Glomerular endothelial cell (primary cell): ENCODE results near the gene INPP5A. TPM values are rescaled to one million over a fixed set of nuclear protein-coding genes. Genes with fewer than 3 reads are reported as not detected.
"Not testable (repeated sequence)": the region's sequence is repeated elsewhere in the genome, so short reads cannot be mapped to it uniquely, and the experiment has no call there.

Experiments
- DNase-seq: peaks from one replicate; pipeline ENCODE4 v3.0.0-alpha.2; 2011; ENCODE audit warnings: low read depth, low spot score; ENCODE audit errors: extremely low read depth
- total RNA-seq: library from RNA; depleted of rRNA; stranded (reverse); fragments of >200 nt; gene quantifications from 2 replicates; pipeline ENCODE4 v1.2.3, GENCODE V29; 2015

The INPP5A gene
- total RNA-seq, 1 donor from 2014 or later, result 43.9 TPM

DNA sequence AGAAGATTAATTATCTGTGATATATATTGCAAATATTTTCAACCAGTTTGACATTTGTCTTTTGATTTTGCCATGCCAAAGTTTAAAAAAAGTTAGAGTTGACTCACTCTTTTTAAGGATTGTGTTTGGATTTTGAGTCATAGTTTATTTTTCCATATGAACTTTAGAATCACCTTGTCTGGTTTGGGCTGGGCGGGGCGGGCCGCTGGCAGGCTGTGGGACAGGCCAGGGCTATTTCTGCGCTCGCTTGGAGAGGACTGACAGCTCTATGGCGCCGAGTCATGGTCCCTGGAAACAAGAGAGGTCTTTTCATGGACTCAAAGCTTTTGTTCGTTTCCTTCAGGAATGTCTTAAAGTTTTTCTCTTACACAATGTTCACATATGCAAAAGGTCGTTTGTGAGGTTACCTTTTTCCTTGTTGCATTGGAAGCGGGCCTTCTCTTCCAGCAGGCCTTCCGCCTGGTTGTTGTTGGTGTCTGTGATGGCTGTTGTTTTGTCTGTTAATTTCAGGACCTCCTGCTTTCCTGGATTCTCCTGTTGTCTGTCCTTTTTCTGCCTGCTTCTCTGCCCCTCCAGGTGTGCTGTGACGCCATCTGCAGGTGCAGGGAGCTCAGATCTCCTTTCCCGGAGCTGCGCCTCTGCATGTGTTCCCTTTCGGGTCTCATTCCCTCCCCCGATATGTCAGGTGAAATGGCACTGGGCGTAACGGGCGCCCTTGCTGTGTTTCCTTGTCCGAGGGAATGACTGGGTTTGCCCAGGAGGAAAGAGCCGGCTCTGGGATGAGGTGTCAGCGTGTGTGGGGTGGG is 53.8 kb downstream of the INPP5A start:
- DNase-seq, result no peak

DNA sequence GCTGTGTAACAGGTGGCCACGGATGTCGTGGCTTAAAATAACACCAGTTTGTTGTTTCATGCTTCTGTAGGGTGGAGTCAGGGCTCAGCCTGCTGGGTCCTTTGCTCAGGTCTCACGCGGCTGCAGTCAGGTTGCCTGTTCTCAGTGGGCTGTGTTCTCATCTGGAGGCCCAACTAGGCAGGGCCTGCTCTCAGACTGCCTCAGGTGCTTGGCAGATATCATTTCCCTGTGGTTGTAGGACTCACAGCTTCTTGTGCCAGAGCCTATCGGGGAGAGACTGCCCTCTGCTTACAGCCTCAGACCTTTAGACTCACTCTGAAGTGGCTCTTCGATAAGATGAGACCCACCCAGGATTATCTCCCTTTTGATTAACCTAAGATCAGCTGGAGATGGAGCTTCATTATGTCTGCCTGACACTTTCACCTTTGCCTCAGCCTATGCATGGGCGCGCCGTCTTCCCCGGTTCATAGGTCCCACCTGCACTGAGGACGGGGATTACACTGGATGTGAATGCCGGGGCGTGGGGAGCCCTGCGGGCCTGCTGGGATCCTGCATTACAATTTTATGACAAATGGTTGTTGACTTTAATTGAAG is 55.3 kb downstream of the INPP5A start:
- DNase-seq, result no peak

DNA sequence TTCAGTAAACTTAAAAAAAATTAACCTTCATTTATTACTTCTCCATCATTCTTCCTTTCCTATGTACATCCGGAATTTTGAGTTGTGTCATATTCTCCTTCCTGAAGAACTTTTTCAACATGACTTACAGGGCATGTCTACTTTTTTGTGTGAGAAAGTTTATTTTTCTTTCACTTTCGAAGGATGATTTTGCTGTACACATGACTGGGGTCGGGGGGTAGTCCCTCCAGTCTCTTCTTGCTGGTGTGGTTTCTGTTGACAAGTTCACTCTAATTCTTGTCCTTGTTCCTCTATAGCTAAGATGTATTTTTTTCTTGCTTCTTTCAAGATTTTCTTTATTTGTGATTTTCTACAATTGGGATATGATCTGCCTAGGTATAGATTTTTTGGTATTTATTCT is 55.8 kb downstream of the INPP5A start:
- DNase-seq, result no peak

DNA sequence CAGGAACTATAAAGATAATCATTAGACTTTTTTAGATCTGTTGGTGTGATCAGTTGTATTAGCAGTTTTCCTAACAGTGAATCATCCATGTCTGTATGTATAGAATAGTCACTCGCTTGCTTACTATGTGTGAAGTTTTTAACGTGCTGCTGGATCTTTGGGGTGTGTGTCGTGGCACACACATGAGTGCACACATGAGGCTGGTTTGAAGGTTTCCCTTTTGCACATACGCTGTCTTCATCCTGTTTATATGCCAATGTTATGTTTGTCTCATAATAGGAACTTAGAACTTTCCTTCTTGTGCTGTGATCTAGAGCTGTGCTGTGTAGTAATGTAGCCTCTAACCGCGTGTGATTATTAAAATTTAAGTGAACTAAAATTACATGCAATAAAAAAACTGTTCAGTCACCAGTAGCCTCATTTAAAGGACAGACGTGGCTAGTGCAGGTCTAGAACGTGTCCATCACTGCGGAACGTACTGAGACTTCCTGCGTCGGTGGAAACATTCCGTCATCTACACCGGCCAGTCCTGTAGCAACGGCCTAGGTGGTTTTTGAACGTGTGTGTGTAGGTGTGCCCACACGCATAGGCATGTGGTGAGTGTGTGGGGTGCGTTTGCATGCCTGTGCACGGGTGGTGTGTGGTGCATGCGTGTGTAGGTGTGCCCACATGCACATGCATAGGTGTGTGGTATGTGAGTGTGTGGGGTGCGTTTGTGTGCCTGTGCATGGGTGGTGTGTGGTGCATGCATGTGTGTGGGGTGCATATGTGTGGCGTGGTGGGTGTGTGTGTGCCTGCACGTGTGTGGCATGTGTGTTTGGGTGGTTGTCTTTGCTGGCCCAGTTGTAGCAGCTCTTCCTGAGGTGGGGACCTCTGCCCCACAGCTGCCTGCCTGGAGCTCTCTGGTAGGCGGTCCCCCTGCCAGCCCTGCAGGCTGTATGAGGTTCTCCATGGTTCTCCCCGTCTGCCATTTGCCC is 56.6 kb downstream of the INPP5A start:
- no peak for DNase-seq

DNA sequence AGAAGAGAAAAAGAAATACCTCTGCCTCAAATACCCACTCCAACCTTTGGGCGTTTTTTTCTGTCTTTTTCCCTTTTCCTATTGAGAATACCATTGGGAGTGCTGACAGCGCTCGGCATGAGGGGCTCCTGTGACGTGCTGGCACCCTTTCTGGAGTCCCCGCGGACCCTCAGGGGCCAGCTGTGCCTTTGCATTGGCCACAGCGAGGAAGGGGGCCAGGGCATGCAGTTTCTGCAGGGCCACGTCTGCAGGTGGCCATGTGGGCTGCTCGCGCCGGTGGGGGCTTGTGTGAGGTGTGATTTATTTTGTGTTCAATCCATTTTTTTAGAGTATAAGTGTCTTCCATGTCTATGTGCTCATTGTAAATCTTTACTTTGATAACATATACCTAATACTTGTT is 57.4 kb downstream of the INPP5A start:
- DNase-seq, result no peak

DNA sequence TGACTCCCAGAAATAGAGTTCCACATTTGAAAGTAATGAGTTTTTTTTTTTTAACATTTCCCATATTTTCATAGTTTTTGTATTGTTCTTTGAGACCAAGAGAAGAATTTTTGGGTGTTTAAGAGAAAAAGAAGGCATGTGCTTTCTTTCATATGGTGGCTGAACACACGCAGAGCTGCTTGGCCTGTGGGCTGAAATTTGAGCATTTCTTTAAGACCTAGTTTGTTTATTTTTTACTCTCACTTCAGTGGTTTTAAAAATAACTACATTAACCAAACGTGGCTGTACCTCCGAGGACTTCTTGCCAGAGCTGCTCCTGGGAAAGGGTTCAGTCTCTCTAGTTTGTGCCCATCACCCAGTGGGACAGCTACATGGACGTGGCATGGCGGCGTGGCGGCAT is 58.3 kb downstream of the INPP5A start:
- no peak for DNase-seq

DNA sequence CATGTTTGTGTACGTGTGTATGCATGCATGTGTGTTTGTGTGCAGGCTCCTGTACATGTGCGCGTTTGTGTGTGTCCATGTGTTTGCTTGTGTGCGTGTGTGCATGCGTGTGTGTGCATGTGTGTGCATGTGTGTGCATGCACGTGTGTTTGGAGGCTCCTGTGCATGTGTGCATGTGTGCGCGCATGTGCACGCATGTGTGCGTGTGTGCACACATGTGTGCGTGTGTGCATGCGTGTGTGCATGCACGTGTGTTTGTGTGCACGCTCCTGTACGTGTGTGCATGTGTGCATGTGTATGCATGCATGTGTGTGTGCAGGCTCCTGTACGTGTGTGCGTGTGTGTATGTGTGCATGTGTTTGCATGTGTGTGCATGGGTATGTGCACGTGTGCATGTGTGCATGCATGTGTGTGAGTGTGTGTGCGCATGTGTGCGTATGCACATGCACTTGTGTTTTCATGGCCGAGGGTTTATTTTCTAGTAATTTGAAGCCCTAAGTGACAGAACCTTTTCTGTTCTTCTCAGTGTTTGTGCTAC is 59.2 kb downstream of the INPP5A start:
- no peak for DNase-seq

DNA sequence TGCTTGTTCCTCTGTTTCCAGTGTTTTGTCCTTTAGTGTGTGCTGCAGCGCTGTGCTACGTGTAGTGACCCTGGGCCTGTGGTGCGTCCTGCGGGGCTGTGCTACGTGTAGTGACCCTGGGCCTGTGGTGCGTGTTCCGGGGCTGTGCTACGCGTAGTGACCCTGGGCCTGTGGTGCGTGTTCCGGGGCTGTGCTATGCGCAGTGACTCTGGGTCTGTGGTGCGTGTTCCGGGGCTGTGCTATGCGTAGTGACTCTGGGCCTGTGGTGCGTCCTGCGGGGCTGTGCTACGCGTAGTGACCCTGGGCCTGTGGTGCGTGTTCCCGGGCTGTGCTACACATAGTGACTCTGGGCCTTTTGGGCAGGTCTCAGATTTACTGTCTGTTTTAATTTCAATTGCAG is 60.1 kb downstream of the INPP5A start:
- DNase-seq, result no peak

DNA sequence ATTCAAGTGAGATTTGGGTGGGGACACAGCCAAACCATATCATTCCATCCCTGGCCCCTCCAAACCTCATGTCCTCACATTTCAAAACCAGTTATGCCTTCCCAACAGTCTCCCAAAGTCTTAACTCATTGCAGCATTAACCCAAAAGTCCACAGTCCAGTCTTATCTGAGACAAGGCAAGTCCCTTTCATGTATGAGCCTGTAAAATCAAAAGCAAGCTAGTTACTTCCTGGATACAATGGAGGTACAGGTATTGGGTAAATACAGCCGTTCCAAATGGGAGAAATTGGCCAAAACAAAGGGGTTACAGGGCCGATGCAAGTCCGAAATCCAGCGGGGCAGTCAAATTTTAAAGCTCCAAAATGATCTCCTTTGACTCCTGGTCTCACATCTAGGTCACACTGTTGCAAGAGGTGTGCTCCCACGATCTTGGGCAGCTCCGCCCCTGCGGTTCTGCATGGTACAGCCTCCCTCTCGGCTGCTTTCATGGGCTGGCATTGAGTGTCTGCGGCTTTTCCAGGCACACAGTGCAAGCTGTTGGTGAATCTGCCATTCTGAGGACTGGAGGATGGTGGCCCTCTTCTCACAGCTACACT is 61.5 kb downstream of the INPP5A start:
- DNase-seq, result not testable (repeated sequence)

DNA sequence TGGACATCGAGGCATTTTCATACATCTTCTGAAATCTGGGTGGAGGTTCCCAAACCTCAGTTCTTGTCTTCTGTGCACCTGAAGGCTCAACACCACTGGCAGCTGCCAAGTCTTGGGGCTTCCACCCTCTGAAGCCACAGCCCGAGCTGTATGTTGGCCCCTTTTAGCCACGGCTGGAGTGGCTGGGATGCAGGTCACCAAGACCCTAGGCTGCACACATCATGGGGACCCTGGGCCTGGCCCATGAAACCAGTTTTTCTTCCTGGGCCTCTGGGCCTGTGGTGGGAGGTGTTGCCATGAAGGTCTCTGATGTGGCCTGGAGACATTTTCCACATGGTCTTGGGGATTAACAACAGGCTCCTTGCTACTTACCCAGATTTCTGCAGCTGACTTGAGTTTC is 62.1 kb downstream of the INPP5A start:
- DNase-seq, result no peak

DNA sequence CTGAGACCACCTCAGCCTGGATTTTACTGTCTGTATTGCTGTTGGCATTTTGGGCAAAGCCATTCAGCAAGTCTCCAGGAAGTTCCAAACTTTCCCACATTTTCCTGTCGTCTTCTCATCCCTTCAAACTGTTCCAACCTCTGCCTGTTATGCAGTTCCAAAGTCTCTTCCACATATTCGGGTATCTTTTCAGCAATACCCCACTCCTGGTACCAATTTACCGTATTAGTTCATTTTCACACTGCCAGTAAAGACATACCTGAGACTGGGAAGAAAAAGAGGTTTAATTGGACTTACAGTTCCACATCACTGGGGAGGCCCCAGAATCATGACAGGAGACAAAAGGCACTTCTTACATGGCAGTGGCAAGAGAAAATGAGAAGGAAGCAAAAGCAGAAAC is 62.8 kb downstream of the INPP5A start:
- DNase-seq, result no peak

DNA sequence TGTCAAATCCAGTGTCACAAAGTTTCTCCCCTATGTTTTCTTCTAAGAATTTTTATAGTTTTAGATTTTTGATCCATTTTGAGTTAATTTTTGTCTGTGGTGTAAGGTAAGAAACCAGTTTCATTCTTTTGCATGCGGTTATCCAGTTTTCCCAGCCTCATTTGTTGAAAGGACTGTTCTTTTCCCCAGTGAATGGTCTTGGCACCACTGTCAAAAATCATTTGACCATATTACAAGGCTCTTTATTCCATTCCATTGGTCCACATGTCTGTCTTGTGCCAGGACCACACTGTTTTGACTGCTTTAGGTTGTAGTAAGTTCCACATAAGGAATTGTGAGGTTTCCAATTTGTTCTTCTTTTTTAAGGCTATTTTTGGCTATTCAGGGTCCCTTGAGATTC is 64.0 kb downstream of the INPP5A start:
- DNase-seq, result no peak

DNA sequence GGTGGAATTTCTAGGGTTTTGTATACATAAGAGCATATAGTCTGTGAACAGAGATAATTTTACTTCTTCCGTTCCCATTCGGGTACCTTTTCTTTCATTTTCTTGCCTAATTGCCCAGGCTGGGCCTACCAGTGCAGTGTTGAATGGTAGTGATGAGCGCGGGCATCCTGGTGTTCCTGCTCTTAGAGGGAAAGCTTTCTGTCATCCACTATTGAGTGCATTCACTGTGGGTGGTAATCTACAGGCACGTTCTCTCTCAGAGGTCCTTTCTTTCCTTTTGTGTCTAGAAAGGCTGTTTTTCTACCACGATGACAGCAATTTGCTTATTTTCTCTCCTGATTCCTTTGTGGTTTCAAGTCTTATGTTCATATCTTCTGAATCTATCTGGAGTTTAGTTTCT is 65.0 kb downstream of the INPP5A start:
- DNase-seq, result no peak

DNA sequence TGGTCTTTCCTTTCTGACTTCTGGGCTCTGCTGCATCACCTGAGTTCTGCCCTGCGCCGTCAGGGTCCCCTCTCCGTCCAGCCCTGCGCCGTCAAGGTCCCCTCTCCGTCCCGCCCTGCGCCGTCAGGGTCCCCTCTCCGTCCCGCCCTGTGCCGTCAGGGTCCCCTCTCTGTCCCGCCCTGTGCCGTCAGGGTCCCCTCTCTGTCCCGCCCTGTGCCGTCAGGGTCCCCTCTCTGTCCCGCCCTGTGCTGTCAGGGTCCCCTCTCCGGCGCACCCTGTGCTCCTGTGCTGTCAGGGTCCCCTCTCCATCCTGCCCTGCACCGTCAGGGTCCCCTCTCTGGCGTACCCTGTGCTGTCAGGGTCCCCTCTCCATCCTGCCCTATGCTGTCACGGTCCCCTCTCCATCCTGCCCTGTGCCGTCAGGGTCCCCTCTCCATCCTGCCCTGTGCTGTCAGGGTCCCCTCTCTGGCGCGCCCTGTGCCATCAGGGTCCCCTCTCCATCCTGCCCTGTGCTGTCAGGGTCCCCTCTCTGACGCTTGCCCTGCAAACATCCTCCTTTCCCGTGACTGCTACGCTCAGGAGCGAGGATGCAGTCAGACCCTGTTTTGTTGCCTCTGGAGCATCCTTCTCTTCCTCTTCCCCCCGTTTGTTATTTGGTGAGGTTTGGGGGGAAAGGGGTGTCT is 66.4 kb downstream of the INPP5A start:
- no peak for DNase-seq

DNA sequence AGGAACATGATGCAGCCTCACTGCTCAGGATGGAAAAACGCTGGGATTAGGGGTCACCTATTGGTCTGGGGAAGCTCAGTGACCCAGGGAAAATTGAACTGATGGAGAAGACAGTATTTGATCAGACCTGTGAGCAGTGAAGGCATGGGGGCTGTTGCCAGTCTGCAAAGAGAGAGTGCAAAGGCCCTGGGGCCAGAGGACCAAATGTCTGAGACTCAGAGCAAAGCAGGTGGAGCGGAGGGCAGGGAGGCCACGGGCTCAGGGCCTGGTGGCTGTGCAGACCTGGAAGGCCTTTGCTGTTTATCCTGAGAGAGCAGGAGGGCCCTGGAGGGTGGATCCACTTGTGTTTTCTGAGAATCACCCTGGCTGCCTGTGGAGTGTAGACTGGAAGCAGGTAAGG is 67.1 kb downstream of the INPP5A start:
- DNase-seq, result no peak

DNA sequence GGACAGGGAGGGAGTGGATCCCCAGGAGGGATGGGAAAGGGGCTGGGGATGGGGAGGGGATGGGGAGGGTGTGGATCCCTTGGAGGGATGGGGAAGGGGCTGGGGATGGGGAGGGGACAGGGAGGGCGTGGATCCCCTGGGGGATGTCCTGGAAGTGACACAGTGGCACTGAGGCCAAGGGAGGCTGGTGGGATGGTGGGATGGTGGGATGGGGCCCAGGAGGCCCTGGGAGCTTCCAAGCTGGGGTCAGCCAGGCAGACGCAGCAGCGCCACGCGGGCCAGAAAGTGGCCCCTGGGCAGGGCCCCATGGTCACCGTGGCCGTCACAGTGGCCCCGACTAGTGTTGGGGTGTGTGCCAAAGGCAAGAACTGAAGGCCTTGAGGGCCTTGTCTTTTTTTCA is 67.8 kb downstream of the INPP5A start:
- no peak for DNase-seq

DNA sequence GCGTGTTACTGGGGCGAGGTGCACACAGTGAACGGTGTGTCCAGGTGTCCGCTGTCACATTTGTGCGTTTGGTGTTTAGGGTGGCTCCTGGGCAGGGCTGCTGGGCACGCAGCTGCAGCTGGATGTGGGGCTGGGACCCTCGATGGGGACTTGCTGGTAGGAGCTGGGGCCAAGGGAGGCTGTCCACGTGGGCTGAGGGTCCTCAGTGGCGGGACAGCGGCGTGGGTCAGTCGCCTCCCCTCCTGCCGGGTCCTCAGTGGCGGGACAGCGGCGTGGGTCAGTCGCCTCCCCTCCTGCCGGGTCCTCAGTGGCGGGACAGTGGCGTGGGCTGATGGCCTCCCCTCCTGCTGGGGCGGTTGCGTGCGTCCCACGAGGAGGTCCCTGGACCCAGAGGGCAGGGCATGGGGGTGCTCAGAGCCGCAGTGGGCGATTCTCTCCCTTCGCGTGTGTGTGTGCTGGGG is 68.5 kb downstream of the INPP5A start:
- DNase-seq, result no peak

DNA sequence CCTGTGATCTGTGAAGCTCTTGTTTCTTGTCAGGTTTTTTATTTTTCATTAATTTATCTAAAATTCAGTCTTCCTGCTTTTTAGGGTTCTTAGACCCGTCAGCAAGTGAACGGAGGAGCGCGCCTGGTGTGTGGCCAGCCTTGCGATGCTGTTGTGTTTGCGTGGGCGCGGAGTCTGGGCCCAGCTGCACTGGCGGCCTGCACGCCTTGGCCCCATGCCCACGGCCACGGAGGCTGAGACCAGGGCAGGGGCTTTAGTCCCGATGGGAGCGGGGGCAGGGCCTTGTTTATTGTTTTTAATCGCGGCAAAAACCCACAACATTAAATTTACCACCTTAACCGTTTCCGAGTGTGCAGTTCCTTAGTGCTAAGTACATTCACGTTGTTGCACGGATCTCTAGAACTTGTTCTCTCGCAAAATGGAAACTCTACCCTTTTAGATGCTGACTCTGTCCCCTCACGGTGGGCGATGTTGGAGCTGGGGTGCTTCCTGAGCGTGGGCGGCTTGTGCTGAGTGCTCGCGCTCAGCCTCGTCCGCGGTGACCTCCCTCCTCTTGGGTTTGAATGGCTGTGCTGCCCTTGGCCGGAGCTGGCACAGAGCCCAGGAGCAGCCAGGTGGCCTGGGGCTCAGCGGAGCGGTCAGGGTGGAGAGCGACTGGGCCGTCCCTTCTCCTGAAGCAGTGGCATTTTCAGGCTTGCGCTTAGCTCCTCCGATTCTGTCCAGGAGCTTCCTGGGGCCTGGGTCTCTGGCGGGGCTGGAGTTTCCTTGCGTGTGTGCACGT is 69.1 kb downstream of the INPP5A start:
- DNase-seq, result no peak

DNA sequence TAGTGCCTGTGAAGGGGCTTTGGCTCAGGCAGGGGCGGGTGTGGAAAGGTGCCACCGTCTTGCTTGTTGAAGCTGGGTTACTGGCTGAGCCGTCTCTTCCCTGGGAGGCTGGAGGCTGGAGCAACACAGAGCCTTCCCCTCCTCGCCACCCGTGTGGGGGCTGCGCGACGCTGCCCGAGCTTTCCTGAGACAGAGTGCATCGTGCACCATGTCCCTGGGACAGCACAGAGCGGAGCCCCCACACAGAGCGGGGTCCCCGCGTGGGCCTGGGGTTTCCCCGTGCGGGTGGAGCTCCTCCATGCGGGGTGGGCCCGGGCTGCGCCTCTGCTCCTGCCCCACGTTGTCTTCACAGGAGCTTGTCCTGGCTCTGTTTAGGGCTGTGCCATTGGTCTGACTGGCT is 69.9 kb downstream of the INPP5A start:
- DNase-seq, result no peak
